ENCODE measurements around the gene PDLIM1. TPM values are rescaled to one million over a fixed set of nuclear protein-coding genes. Genes with fewer than 3 reads are reported as not detected.

The PDLIM1 gene
- total and polyA plus RNA-seq, 2 experiments from 2014 or later: 111 to 233 TPM

GRCh38 chr10:95282107-95282506 is 8.7 kb downstream of the PDLIM1 start:
- Histone ChIP-seq H3K4me2 (no peak overlapping the region), H3K79me2 (replicated peaks; ENCODE audit: insufficient read depth) (peaks cover 100% of the 10 kb centered on the region), H3K36me3 (ENCODE audit: insufficient read depth) (no peaks in the 10 kb centered on the region), H3K4me3 (no peak overlapping the region), H3K9me2 (ENCODE audit: insufficient read depth) (no peaks in the 10 kb centered on the region), H3K27ac (ENCODE audit: low read depth) (peak overlapping the region; percentile 20; the same call in 1 of the 2 replicates), H3K4me1 (ENCODE audit: insufficient read depth) (peaks cover 33% of the 10 kb centered on the region), H3F3A (replicated peaks; ENCODE audit: low read depth) (0 out of 2 replicates have a peak, but pooled peaks cover 5% of the 10 kb centered on the region), H4K20me1 (replicated peaks; ENCODE audit: insufficient read depth) (peaks cover 60% of the 10 kb centered on the region), H2AFZ (no peak overlapping the region), H3K27me3 (ENCODE audit: insufficient read depth) (no peaks in the 10 kb centered on the region)
- no peak for ATAC-seq
- H3K36me3 Mint-ChIP-seq (ENCODE audit: low read depth): no peaks in the 10 kb centered on the region
- no peak for TF ChIP-seq JUNB (IDR thresholded peaks at IDR 0.05; ENCODE audit: unreplicated experiment)
- TF ChIP-seq NANOG (IDR thresholded peaks at IDR 0.05; ENCODE audit: borderline replicate concordance): no peak
- TF ChIP-seq ZNF462 (CRISPR knock-in tag; IDR thresholded peaks at IDR 0.05): no peak
- no peak for TF ChIP-seq ETS1 (IDR thresholded peaks at IDR 0.05)
- no peak for TF ChIP-seq EZH2 (IDR thresholded peaks at IDR 0.05; ENCODE audit: low read depth, unreplicated experiment)
- no peak for TF ChIP-seq REST (IDR thresholded peaks at IDR 0.05; ENCODE audit: unreplicated experiment)
- TF ChIP-seq ZNF114 (CRISPR knock-in tag; IDR thresholded peaks at IDR 0.05): no peak
- no peak for TF ChIP-seq EZH2phosphoT487 (IDR thresholded peaks at IDR 0.05; ENCODE audit: unreplicated experiment)
- TF ChIP-seq POLR2AphosphoS5 (IDR thresholded peaks at IDR 0.05; ENCODE audit: low read depth): no peak
- TF ChIP-seq STAT1 (IDR thresholded peaks at IDR 0.05; ENCODE audit: unreplicated experiment): no peak
- no peak for TF ChIP-seq CREB1 (CRISPR knock-in tag; IDR thresholded peaks at IDR 0.05; ENCODE audit: low read depth)
- no peak for TF ChIP-seq CTCF (conservative IDR thresholded peaks at IDR 0.05; ENCODE audit: low read depth in 2 of 2)
- TF ChIP-seq ZNF331 (CRISPR knock-in tag; IDR thresholded peaks at IDR 0.05; ENCODE audit: low read depth): no peak
- no peak overlapping the region for H3K27ac Mint-ChIP-seq
- no peaks in the 10 kb centered on the region for H3K27me3 Mint-ChIP-seq (ENCODE audit: insufficient read depth, low read depth, poor library complexity)
- no peak overlapping the region for H3K4me3 Mint-ChIP-seq
- H3K4me1 Mint-ChIP-seq: peaks cover 39% of the 10 kb centered on the region
- no peak for DNase-seq (ENCODE audit: low spot score)
- H3K9me3 Mint-ChIP-seq: no peaks in the 10 kb centered on the region
